ENCODE data around the gene RAB6B.

The RAB6B gene

DNA sequence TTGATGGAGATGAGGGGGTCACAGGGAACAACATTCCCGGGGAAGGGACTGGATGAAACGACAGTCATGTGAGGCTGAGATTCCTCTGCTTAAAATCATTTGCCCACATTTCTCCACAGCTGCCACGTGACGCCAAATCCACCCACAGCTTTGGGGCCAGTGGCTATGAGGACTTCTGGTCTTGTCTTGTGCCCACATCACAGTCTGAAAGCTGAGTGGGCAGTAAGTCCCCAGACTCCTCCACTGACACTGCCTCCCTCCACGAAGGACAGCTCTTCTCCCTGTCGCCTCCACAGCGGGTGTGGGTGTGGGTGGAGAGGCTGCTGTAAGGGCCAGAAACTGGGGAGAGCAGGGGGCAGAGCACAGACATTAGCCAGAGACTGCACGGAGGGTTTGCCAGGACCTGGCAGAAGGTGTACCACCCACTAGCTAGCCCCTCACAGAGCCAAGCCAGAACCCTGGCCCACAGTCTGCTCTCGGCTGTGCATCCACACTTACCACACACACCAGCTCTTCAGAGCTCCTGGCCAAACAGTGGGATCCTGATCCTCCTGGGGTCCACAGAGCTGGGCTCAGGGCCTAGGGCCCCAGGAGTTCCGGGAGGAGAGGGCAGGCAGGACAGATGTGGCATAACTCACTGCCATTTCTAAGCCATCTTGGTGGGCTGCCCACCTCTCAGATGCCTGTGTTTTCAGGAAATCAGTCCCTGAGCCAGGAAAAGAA is 24.2 kb downstream of the RAB6B start:
- TF ChIP-seq, protein P1, sequence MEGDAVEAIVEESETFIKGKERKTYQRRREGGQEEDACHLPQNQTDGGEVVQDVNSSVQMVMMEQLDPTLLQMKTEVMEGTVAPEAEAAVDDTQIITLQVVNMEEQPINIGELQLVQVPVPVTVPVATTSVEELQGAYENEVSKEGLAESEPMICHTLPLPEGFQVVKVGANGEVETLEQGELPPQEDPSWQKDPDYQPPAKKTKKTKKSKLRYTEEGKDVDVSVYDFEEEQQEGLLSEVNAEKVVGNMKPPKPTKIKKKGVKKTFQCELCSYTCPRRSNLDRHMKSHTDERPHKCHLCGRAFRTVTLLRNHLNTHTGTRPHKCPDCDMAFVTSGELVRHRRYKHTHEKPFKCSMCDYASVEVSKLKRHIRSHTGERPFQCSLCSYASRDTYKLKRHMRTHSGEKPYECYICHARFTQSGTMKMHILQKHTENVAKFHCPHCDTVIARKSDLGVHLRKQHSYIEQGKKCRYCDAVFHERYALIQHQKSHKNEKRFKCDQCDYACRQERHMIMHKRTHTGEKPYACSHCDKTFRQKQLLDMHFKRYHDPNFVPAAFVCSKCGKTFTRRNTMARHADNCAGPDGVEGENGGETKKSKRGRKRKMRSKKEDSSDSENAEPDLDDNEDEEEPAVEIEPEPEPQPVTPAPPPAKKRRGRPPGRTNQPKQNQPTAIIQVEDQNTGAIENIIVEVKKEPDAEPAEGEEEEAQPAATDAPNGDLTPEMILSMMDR (IDR thresholded peaks at IDR 0.05; ENCODE audit: low read depth, low read length, missing control alignments): no peak
- no peak overlapping the region for H3K4me3 ChIP-seq (ENCODE audit: low read depth, low read length)
- DNase-seq (ENCODE audit: low read depth): no peak

DNA sequence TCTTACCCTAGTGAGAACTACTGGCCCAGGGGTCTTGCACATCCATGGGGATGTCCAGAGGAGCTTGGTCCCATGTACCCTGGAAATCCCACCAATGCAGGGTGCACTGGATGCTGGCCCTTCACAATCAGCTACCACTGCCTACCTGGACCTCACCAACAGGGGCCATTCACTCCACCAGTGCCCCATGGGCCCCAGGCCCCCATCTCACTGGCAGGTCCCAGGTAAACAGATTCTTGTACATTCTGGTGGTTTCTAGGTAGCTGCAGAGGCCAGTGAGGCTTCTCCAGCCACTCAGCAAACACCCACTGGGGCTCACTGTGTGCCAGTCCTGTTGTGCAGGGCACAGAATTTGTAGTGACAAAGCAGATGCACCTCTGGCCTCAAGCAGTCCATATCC is 24.9 kb downstream of the RAB6B start:
- TF ChIP-seq, protein P1 (IDR thresholded peaks at IDR 0.05; ENCODE audit: low read depth, low read length, missing control alignments): no peak
- DNase-seq (ENCODE audit: low read depth): no peak
- no peak overlapping the region for H3K4me3 ChIP-seq (ENCODE audit: low read depth, low read length)

DNA sequence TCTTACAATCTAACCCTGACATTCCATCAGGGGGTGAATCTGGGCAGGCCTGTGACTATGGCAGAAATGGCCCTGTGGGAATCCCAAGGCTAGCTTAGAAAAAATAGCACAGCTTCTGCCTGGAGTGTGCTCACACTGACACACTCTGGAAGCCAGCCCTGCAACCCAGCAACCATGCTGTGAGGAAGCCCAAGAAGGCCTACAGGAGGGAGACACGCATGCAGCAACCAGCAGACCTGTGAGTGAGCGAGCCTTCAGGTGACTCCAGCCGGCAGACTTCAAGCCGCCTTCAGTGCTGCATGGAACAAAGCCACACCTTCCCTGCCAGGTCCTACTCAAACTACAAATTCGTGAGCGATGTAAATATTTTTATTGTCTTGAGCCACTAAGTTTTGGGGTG is 26.1 kb downstream of the RAB6B start:
- TF ChIP-seq, protein P1 (IDR thresholded peaks at IDR 0.05; ENCODE audit: low read depth, low read length, missing control alignments): no peak
- H3K4me3 ChIP-seq (ENCODE audit: low read depth, low read length): no peak overlapping the region
- no peak for DNase-seq (ENCODE audit: low read depth)

DNA sequence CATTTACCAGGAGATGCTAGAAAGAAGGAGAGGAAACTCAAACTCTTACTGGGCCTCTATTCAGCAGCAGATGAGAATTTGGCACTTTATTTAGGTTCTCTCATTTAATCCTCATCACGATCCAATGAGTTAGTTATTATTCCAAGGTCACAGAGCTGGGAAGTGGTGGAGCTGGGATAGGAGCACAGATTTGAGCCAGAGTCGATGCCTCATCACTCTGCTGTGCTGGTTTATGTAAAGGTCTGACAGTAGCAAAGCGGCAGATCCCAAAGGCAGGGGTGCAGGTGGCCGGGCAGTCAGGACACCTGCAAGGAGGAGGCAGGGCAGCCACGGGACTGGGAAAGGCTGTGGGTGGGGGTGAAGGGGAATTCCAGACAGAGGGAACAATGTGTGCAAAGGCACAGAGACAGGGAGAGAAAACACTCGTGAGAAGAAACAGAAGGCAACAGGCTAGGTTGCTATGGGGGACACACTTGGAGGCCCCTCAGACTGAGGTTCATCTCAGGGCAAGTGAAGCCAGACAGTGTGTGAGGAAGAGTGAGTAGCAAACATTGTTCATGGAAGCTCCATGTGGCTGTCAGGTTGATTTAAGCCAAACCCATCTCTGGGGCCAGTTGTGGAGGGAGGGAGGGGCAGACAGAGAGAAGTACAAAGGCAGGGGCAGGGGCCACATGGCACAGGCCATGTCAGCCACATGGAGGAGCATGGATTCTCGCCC is 26.8 kb downstream of the RAB6B start:
- no peak overlapping the region for H3K4me3 ChIP-seq (ENCODE audit: low read depth, low read length)
- TF ChIP-seq, protein P1 (IDR thresholded peaks at IDR 0.05; ENCODE audit: low read depth, low read length, missing control alignments): no peak
- no peak for DNase-seq (ENCODE audit: low read depth)

DNA sequence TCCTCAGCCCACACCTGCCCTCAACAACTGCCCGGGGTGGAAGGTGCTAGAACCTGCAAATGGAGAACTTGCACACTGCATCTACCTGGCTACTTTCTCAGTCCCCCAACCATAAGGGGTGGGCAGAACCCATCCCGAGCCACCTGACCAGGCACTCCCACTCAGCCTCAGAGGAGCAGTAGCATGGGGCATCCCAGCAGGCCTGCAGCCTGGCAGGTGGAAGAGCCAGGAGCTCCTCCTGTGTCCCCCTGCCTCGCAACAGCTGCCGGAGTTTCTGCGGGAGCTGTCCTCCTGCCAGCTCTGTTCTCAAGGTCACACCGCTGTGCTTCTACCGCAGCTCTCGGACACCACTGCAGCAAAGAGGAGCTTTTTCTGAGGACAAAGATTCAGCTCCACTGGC is 27.5 kb downstream of the RAB6B start:
- TF ChIP-seq, protein P1 (IDR thresholded peaks at IDR 0.05; ENCODE audit: low read depth, low read length, missing control alignments): no peak
- no peak for DNase-seq (ENCODE audit: low read depth)

DNA sequence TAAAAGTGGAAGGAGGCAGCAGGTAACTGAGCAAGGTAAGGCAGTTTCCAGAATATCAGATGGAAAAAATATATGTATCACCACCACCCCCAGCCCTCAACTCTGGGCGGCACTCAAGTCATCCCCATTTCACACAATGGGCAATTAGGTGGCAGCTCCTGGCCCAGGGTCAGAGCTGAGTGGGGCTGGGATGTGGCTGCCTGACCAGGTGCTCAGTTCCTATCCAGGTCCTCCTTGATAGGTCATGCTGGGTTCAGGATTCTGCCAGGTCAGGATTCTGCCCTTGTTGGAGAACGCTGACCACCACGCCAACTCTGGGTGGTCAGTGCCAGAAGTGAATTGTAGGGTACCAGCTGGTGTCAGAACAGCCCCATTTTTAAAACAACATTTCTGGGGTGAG is 29.5 kb downstream of the RAB6B start:
- no peak overlapping the region for H3K4me3 ChIP-seq (ENCODE audit: low read depth, low read length)
- TF ChIP-seq, protein P1 (IDR thresholded peaks at IDR 0.05; ENCODE audit: low read depth, low read length, missing control alignments): no peak

More for the DNA sequence above, 27.5 kb downstream of the RAB6B start:
- H3K4me3 ChIP-seq (ENCODE audit: low read depth, low read length): no peak overlapping the region

More for the DNA sequence above, 29.5 kb downstream of the RAB6B start:
- no peak for DNase-seq (ENCODE audit: low read depth)
